Measurements from ENCODE around the gene AKNA.

GRCh38 chr9:114367772-114368569, 19.8 kb downstream of the AKNA start:
- TF ChIP-seq CTCF (conservative IDR thresholded peaks at IDR 0.05), result no peak
- no peak for TF ChIP-seq EZH2 (IDR thresholded peaks at IDR 0.05; ENCODE audit: low read depth)

All from PC-9 (cell line).